22Rv1 (cell line): ENCODE data around the gene TARP.

Source experiments
- ZFX ChIP-seq: fragments of 450-650 bp; IDR thresholded peaks from 2 replicates; pipeline ENCODE4 v1.6.1; 2017; ENCODE audit warnings: antibody characterized with exemption, borderline replicate concordance
- TF ChIP-seq, protein P1 (sequence below): fragments of 450-650 bp; IDR thresholded peaks from 2 replicates; pipeline ENCODE4 v1.5.1; 2017; ENCODE audit warnings: mild to moderate bottlenecking

- TF ChIP-seq, protein P1, sequence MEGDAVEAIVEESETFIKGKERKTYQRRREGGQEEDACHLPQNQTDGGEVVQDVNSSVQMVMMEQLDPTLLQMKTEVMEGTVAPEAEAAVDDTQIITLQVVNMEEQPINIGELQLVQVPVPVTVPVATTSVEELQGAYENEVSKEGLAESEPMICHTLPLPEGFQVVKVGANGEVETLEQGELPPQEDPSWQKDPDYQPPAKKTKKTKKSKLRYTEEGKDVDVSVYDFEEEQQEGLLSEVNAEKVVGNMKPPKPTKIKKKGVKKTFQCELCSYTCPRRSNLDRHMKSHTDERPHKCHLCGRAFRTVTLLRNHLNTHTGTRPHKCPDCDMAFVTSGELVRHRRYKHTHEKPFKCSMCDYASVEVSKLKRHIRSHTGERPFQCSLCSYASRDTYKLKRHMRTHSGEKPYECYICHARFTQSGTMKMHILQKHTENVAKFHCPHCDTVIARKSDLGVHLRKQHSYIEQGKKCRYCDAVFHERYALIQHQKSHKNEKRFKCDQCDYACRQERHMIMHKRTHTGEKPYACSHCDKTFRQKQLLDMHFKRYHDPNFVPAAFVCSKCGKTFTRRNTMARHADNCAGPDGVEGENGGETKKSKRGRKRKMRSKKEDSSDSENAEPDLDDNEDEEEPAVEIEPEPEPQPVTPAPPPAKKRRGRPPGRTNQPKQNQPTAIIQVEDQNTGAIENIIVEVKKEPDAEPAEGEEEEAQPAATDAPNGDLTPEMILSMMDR = no peak
- no peak for TF ChIP-seq ZFX
Measured at GRCh38 chr7:38229386-38229785, 44.0 kb downstream of the TARP start.
